Ishikawa (cell line): Measurements from ENCODE around the gene RASAL3.
A peak's percentile ranks its signal among the peaks of the same experiment; 100 is the strongest.

Source experiments
- CEBPB ChIP-seq: IDR thresholded peaks from 2 replicates; pipeline ENCODE4 v1.6.1; 2012
- CREB1 ChIP-seq: IDR thresholded peaks from 2 replicates; pipeline ENCODE4 v1.6.1; 2012; ENCODE audit warnings: low read depth
- EGR1 ChIP-seq: IDR thresholded peaks from 2 replicates; pipeline ENCODE4 v1.6.1; 2012
- EP300 ChIP-seq: IDR thresholded peaks from 2 replicates; pipeline ENCODE4 v1.6.1; 2012; ENCODE audit warnings: borderline replicate concordance
- FOXM1 ChIP-seq: IDR thresholded peaks from 2 replicates; pipeline ENCODE4 v1.6.1; 2012; ENCODE audit warnings: low read depth, borderline replicate concordance
- NFIC ChIP-seq: IDR thresholded peaks from 2 replicates; pipeline ENCODE4 v1.6.1; 2012
- RAD21 ChIP-seq: IDR thresholded peaks from 2 replicates; pipeline ENCODE4 v1.6.1; 2012; ENCODE audit warnings: low read depth
- REST ChIP-seq: IDR thresholded peaks from 2 replicates; pipeline ENCODE4 v1.6.1; 2012; ENCODE audit warnings: low read depth, mild to moderate bottlenecking
- TAF1 ChIP-seq: IDR thresholded peaks from 2 replicates; pipeline ENCODE4 v1.6.1; 2012; ENCODE audit warnings: low read depth, mild to moderate bottlenecking
- TCF12 ChIP-seq: IDR thresholded peaks from 2 replicates; pipeline ENCODE4 v1.6.1; 2012; ENCODE audit warnings: low read depth
- TEAD4 ChIP-seq: IDR thresholded peaks from 2 replicates; pipeline ENCODE4 v1.6.1; 2012
- YY1 ChIP-seq: IDR thresholded peaks from 2 replicates; pipeline ENCODE4 v1.6.1; 2012; ENCODE audit warnings: low read depth
- ZBTB7A ChIP-seq: IDR thresholded peaks from 2 replicates; pipeline ENCODE4 v1.6.1; 2012; ENCODE audit warnings: low read depth
- TF ChIP-seq, protein P1 (sequence below): IDR thresholded peaks from 2 replicates; pipeline ENCODE4 v1.6.1; 2012
- TF ChIP-seq, protein P2 (sequence below): IDR thresholded peaks from 2 replicates; pipeline ENCODE4 v1.6.1; 2012

Gene RASAL3

DNA sequence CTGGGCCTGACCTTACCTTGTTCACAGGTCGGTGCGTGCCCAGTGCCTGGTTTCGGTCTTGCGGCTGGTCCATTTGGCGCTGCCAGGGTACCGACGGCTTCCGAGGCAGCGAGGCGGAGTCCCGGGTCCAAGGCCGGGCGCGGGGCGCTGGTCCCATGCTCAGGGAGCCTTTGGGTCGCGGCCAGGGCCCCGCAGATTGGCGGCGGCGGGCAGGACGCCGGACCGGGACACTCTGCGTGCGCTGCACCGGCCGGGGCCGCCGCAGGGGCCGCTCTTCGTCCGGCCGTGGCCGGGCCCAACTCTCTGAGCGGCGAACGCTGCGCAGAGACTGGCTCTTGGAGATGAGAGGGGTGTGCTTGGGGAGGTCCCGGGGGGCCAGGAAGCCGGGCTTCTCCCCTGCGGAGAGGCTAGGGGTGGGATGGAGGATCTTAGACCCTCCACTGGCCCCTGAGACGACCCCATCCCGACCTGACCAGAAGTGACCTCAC, 11.2 kb downstream of the RASAL3 start:
- TF ChIP-seq CREB1: no peak
- TF ChIP-seq ZBTB7A: no peak
- TF ChIP-seq EGR1: no peak
- TF ChIP-seq TCF12: no peak
- TF ChIP-seq RAD21: no peak
- TF ChIP-seq TAF1: no peak
- no peak for TF ChIP-seq FOXM1
- TF ChIP-seq, protein P1, sequence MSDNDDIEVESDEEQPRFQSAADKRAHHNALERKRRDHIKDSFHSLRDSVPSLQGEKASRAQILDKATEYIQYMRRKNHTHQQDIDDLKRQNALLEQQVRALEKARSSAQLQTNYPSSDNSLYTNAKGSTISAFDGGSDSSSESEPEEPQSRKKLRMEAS: no peak
- no peak for TF ChIP-seq TEAD4
- no peak for TF ChIP-seq EP300
- TF ChIP-seq YY1: no peak
- no peak for TF ChIP-seq REST
- no peak for TF ChIP-seq CEBPB
- TF ChIP-seq, protein P2, sequence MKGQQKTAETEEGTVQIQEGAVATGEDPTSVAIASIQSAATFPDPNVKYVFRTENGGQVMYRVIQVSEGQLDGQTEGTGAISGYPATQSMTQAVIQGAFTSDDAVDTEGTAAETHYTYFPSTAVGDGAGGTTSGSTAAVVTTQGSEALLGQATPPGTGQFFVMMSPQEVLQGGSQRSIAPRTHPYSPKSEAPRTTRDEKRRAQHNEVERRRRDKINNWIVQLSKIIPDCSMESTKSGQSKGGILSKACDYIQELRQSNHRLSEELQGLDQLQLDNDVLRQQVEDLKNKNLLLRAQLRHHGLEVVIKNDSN: no peak
- no peak for TF ChIP-seq NFIC

DNA sequence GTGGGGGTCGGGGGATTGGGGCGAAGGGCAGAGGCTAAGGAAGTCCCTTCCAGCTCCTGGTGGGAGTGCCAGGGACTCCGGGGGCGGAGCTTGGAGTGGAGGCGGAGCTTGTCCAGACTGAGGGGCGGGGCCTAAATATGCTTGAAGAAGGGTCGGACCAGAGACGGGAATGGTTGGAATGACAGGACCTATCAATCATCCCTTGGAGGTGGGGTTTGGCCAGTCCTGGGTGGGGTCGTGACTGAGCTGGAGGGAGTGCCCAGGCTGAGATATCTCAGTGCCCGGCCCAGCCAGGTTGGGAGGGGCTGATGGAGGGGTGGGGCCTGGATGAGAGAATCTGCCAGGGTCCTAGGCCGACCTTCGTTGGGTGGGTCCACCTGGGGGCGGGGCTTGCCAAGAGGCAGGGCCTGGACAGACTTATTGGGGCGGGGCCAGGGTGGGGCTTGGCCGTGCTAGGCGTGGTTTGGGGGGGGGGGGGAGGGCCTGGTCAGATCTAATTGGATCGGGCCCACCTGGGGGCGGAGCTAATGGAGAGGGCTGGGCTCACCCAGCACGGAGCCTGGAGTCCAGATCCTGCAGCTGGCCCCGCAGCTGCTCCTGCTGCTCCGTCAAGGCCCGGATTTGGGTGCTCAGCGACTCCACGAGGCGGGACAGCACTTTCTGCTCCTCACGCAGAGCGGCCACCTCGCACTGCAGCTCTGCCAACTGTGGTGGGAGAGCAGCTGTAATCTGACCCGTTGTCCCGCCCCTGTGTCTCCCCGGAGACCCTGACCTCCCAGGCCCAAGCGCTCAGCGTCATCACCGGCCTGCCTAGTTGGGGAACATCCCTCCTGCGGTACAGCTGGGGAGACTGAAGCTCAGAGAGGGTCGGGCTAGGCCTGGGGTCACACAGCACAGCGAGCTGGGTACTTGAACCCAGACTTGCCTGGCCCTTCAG, 12.0 kb downstream of the RASAL3 start:
- TF ChIP-seq TEAD4 (peak; percentile 41; the same call in 1 of the 2 replicates), EP300 (no peak)
- TF ChIP-seq, protein P1: peak; percentile 45; the same call in 1 of the 2 replicates

GRCh38 chr19:15450528-15450890, 13.8 kb downstream of the RASAL3 start:
- TF ChIP-seq RAD21 (no peak), CREB1 (no peak), TAF1 (no peak), EP300 (no peak), YY1 (no peak), REST (no peak), CEBPB (no peak), EGR1 (no peak), FOXM1 (no peak), NFIC (no peak), TCF12 (no peak)
- TF ChIP-seq, protein P1: no peak

DNA sequence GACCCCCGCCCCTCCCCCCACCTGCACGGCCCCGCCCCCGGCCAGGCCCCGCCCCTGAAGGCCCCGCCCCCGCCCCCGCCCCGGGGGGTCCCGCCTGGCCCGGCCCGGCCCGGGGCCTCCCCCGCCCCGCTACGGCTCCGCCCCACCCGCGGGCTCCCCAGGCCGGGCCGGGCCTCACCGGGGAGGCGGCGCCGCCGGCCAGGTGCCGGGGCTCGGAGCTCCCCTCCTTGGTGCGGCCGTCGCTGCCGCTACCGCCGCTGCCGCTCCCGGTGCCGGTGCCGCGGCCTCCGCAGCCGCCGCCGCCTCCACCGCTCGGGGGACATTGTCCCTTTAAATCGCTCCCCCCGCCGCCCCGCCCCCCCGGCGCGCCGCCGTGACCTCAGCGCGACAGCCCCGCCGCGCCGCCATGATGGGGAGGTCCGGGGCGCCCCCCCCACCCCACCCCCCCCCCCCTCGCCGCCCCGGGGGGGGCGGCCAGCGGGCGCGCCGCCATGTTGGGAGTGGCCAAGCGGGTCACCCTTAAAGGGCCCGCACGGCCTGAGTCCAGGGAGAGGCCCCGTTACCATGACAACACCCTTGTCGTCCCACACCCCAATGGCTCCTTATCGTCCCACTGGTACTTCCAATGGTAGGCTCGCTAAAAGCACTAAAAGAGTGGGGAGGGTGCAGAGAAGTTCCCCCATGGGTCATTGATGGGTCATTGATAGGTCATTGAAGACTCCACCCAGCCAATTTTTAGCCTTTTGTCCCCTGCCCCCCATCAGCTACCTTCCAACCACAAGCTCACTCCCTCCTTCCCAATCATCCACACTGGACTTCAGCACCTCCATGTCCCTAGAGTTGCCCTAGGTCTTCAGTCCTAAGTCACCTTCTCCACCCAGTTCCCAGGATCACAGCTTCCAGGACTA, 14.5 kb downstream of the RASAL3 start, which contains the start of gene WIZ:
Gene WIZ, minus strand, starts transcription at position 337 of the 908 bp plus-strand sequence. CDS start 1,649 bp downstream, outside the sequence.
- TF ChIP-seq EGR1: no peak
- no peak for TF ChIP-seq ZBTB7A
- no peak; the same call in 1 of the 2 replicates for TF ChIP-seq TCF12
- no peak for TF ChIP-seq TAF1
- TF ChIP-seq CEBPB: no peak
- TF ChIP-seq, protein P1: peak; percentile 45
- TF ChIP-seq REST: no peak
- no peak for TF ChIP-seq TEAD4
- TF ChIP-seq NFIC: no peak
- TF ChIP-seq EP300: no peak
- peak; percentile 71; the same call in 1 of the 2 replicates for TF ChIP-seq CREB1
- TF ChIP-seq YY1: peak; percentile 95
- TF ChIP-seq FOXM1: no peak
- TF ChIP-seq, protein P2: no peak
- no peak for TF ChIP-seq RAD21
